ENCODE measurements around the gene THBS4.

The THBS4 gene

DNA sequence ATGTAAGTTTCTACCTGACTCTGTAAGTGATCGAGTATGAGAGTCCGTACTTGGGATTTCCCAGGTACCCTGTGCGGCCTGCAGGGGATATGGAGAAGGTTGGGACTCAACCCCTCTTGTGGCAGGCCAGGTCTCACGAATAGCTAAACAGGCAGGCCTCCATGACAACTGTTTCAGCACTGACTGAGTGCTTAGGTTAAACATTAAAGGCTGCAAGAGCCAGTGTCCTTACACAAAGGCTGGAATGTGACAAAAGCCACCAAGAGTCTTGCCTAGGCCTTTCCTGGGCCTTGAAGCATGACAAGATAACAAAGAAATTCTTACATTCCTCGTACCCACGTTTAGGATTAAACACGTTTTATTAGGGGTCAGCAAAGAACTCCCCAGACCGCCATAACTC lies 58.6 kb downstream of the THBS4 start:
- no peaks in the 10 kb centered on the region for H3K79me2 ChIP-seq (ENCODE audit: low read length)
- H3K9ac ChIP-seq (ENCODE audit: low read length): no peak overlapping the region
- H3F3A ChIP-seq (ENCODE audit: insufficient read depth, low read length): no peaks in the 10 kb centered on the region
- H3K27ac ChIP-seq (ENCODE audit: low read length): no peak overlapping the region
- H3K9me2 ChIP-seq (replicated peaks; ENCODE audit: insufficient read depth, low read length): no peaks in the 10 kb centered on the region
- H3K4me2 ChIP-seq (ENCODE audit: low read depth, low read length): no peak overlapping the region
- H3K4me3 ChIP-seq (ENCODE audit: low read length): no peak overlapping the region
- no peaks in the 10 kb centered on the region for H3K36me3 ChIP-seq (replicated peaks; ENCODE audit: insufficient read depth, low read length)
- no peaks in the 10 kb centered on the region for H3K9me3 ChIP-seq (replicated peaks; ENCODE audit: insufficient read depth, low read length)
- H3K27me3 ChIP-seq (replicated peaks; ENCODE audit: insufficient read depth, low read length): no peaks in the 10 kb centered on the region
- no peak overlapping the region for H2AFZ ChIP-seq (ENCODE audit: low read length)
- no peaks in the 10 kb centered on the region for H4K20me1 ChIP-seq (ENCODE audit: insufficient read depth, low read length)
- DNase-seq: no peak
- no peaks in the 10 kb centered on the region for H3K4me1 ChIP-seq (ENCODE audit: low read length)
- TF ChIP-seq EZH2phosphoT487 (IDR thresholded peaks at IDR 0.05; ENCODE audit: low read length) (no peak), EZH2 (optimal IDR thresholded peaks at IDR 0.05; ENCODE audit: low read depth, low read length) (no peak)
- TF ChIP-seq, protein P1, sequence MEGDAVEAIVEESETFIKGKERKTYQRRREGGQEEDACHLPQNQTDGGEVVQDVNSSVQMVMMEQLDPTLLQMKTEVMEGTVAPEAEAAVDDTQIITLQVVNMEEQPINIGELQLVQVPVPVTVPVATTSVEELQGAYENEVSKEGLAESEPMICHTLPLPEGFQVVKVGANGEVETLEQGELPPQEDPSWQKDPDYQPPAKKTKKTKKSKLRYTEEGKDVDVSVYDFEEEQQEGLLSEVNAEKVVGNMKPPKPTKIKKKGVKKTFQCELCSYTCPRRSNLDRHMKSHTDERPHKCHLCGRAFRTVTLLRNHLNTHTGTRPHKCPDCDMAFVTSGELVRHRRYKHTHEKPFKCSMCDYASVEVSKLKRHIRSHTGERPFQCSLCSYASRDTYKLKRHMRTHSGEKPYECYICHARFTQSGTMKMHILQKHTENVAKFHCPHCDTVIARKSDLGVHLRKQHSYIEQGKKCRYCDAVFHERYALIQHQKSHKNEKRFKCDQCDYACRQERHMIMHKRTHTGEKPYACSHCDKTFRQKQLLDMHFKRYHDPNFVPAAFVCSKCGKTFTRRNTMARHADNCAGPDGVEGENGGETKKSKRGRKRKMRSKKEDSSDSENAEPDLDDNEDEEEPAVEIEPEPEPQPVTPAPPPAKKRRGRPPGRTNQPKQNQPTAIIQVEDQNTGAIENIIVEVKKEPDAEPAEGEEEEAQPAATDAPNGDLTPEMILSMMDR (IDR thresholded peaks at IDR 0.05; ENCODE audit: low read length): no peak

DNA sequence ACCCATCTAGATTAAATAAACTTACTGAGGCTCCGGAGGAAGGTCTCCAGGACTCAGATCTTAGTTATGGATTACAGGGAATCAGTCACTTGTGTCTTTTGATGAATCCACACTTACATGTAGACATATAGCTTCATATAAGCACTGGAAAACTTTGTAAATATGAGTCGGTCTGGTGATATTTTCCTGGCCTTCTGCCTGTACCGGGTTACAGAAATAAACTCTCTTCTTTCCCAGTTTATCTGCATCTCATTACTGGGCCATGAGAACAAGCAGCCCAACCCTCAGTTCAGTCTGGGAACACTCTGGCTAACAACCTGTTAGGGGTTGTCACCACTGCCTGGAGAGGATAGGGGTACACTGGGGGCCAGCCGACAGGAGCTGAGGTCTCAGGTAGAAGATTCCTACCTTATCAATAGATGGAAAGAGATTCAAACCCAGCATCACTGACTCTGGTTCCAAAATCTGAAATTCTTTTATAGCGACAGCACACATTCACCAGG lies 59.1 kb downstream of the THBS4 start:
- no peak overlapping the region for H2AFZ ChIP-seq (ENCODE audit: low read length)

DNA sequence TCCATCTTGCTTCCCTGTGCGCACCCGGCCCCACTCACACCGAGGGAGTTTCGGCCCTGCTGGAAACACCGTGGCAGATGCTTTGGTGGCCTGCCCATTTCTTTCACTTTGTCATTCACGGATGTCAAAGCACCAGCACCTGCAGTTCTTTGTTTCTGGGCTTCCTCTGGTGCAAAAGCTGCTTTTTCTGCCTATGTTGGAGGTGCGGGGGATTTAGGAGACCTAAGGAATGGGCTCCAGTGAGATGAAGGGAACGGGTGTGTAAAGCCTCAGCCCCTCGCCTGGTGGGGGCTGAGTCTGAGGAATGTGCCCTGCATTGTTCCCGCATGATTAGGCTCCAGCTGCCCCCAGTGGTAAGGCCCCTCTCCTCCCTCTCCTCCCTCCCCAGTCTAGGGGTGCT lies 62.3 kb downstream of the THBS4 start:
- H3K27ac ChIP-seq (ENCODE audit: low read length): no peak overlapping the region
- H2AFZ ChIP-seq (ENCODE audit: low read length): no peak overlapping the region
- H4K20me1 ChIP-seq (ENCODE audit: insufficient read depth, low read length): no peaks in the 10 kb centered on the region
- no peaks in the 10 kb centered on the region for H3K36me3 ChIP-seq (replicated peaks; ENCODE audit: insufficient read depth, low read length)
- TF ChIP-seq, protein P1 (IDR thresholded peaks at IDR 0.05; ENCODE audit: low read length): no peak
- no peak for TF ChIP-seq EZH2 (optimal IDR thresholded peaks at IDR 0.05; ENCODE audit: low read depth, low read length)
- TF ChIP-seq EZH2phosphoT487 (IDR thresholded peaks at IDR 0.05; ENCODE audit: low read length): no peak
- H3K79me2 ChIP-seq (ENCODE audit: low read length): no peaks in the 10 kb centered on the region
- DNase-seq: no peak
- H3F3A ChIP-seq (ENCODE audit: insufficient read depth, low read length): no peaks in the 10 kb centered on the region
- H3K9me3 ChIP-seq (replicated peaks; ENCODE audit: insufficient read depth, low read length): no peaks in the 10 kb centered on the region
- no peaks in the 10 kb centered on the region for H3K9me2 ChIP-seq (replicated peaks; ENCODE audit: insufficient read depth, low read length)
- H3K4me3 ChIP-seq (ENCODE audit: low read length): no peak overlapping the region
- no peak overlapping the region for H3K9ac ChIP-seq (ENCODE audit: low read length)
- H3K4me2 ChIP-seq (ENCODE audit: low read depth, low read length): no peak overlapping the region
- no peaks in the 10 kb centered on the region for H3K27me3 ChIP-seq (replicated peaks; ENCODE audit: insufficient read depth, low read length)
- H3K4me1 ChIP-seq (ENCODE audit: low read length): no peaks in the 10 kb centered on the region

More for the DNA sequence above, 59.1 kb downstream of the THBS4 start:
- no peaks in the 10 kb centered on the region for H3K9me2 ChIP-seq (replicated peaks; ENCODE audit: insufficient read depth, low read length)
- H3K9ac ChIP-seq (ENCODE audit: low read length): no peak overlapping the region
- H3K79me2 ChIP-seq (ENCODE audit: low read length): no peaks in the 10 kb centered on the region
- TF ChIP-seq EZH2phosphoT487 (IDR thresholded peaks at IDR 0.05; ENCODE audit: low read length): no peak
- TF ChIP-seq, protein P1 (IDR thresholded peaks at IDR 0.05; ENCODE audit: low read length): no peak
- no peak for TF ChIP-seq EZH2 (optimal IDR thresholded peaks at IDR 0.05; ENCODE audit: low read depth, low read length)
- no peaks in the 10 kb centered on the region for H3K27me3 ChIP-seq (replicated peaks; ENCODE audit: insufficient read depth, low read length)
- H3K9me3 ChIP-seq (replicated peaks; ENCODE audit: insufficient read depth, low read length): no peaks in the 10 kb centered on the region
- H3K36me3 ChIP-seq (replicated peaks; ENCODE audit: insufficient read depth, low read length): no peaks in the 10 kb centered on the region
- no peak for DNase-seq
- H3K4me2 ChIP-seq (ENCODE audit: low read depth, low read length): no peak overlapping the region
- H4K20me1 ChIP-seq (ENCODE audit: insufficient read depth, low read length): no peaks in the 10 kb centered on the region
- H3K4me3 ChIP-seq (ENCODE audit: low read length): no peak overlapping the region
- no peak overlapping the region for H3K27ac ChIP-seq (ENCODE audit: low read length)
- no peaks in the 10 kb centered on the region for H3K4me1 ChIP-seq (ENCODE audit: low read length)
- H3F3A ChIP-seq (ENCODE audit: insufficient read depth, low read length): no peaks in the 10 kb centered on the region
